GM23248 (cell line): Measurements from ENCODE around the gene TLE1.

Experiments
- EZH2 ChIP-seq: fragments of 200-600 bp; sonication (generic); IDR thresholded peaks from 2 replicates; pipeline ENCODE4 v1.6.1; 2018; ENCODE audit warnings: antibody characterized with exemption, mild to moderate bottlenecking; ENCODE audit not compliant: insufficient read depth, poor library complexity, severe bottlenecking
- EZH2phosphoT487 ChIP-seq: fragments of 200-600 bp; sonication (generic); IDR thresholded peaks from 2 replicates; pipeline ENCODE4 v1.6.1; 2018; ENCODE audit warnings: antibody characterized with exemption, moderate library complexity, mild to moderate bottlenecking, low read depth; ENCODE audit not compliant: insufficient read depth

- TF ChIP-seq EZH2 (no peak), EZH2phosphoT487 (no peak)
Observed at GRCh38 chr9:81550207-81550583, 139.2 kb downstream of the TLE1 start.
